IgD-negative memory B cell (primary cell): ENCODE measurements around the gene SGSM1. TPM values are rescaled to one million over a fixed set of nuclear protein-coding genes. Genes with fewer than 3 reads are reported as not detected.
A peak's percentile ranks its signal among the peaks of the same experiment; 100 is the strongest.

Source experiments
- H3K27ac Mint-ChIP-seq, 3 donors: one replicate each; pipeline ENCODE4 v1.8.0; 2020 to 2022; ENCODE audit warnings: mild to moderate bottlenecking in 3 of 3, mixed read lengths in 3 of 3, moderate library complexity in 1 of 3
- H3K27me3 Mint-ChIP-seq: one replicate; pipeline ENCODE4 v1.8.0; 2021; ENCODE audit warnings: mixed read lengths
- H3K36me3 Mint-ChIP-seq: one replicate; pipeline ENCODE4 v1.8.0; 2020; ENCODE audit warnings: mild to moderate bottlenecking, mixed read lengths
- H3K4me1 Mint-ChIP-seq, 3 donors: one replicate each; pipeline ENCODE4 v1.8.0; 2020 to 2022; ENCODE audit warnings: mixed read lengths in 3 of 3, mild to moderate bottlenecking in 1 of 3
- H3K4me3 Mint-ChIP-seq, 4 donors: one replicate each; pipeline ENCODE4 v1.8.0; 2020 to 2022; ENCODE audit warnings: mild to moderate bottlenecking in 4 of 4, mixed read lengths in 4 of 4, moderate library complexity in 3 of 4
- H3K9me3 Mint-ChIP-seq, 3 donors: one replicate each; pipeline ENCODE4 v1.8.0; 2020 to 2021; ENCODE audit warnings: mixed read lengths in 3 of 3, mild to moderate bottlenecking in 1 of 3
- polyA plus RNA-seq: library from polyadenylated mRNA; unstranded; fragments of 300-500 nt; fragmentation: Illumina TruSeq; gene quantifications from one replicate; pipeline ENCODE4 v1.2.3, GENCODE V29; 2021

The SGSM1 gene
- polyA plus RNA-seq, 1 donor from 2014 or later: 0.44 TPM

- peak overlapping the region in 2 of 4 donors; percentile 13 to 85 for H3K4me3 Mint-ChIP-seq
- H3K36me3 Mint-ChIP-seq: peaks cover 2% of the 10 kb centered on the region
- H3K9me3 Mint-ChIP-seq: peaks cover 0 to 5% (median 2%) of the 10 kb centered on the region in 3 donors
- peaks cover 3 to 7% (median 4%) of the 10 kb centered on the region in 3 donors for H3K4me1 Mint-ChIP-seq
- H3K27me3 Mint-ChIP-seq: peaks cover 46% of the 10 kb centered on the region
- H3K27ac Mint-ChIP-seq: peak overlapping the region in 1 of 3 donors; percentile 71
Measured at GRCh38 chr22:24952837-24953383, 146.9 kb downstream of the SGSM1 start.

GRCh38 chr22:24953384-24954113, 147.5 kb downstream of the SGSM1 start:
- peaks cover 0 to 5% (median 2%) of the 10 kb centered on the region in 3 donors for H3K9me3 Mint-ChIP-seq
- H3K27me3 Mint-ChIP-seq: peaks cover 44% of the 10 kb centered on the region
- peak overlapping the region in 1 of 3 donors; percentile 71 for H3K27ac Mint-ChIP-seq
- H3K4me1 Mint-ChIP-seq: peaks cover 3 to 7% (median 4%) of the 10 kb centered on the region in 3 donors
- H3K4me3 Mint-ChIP-seq: peak overlapping the region; percentile 12 to 85 (median 46)
- H3K36me3 Mint-ChIP-seq: peaks cover 2% of the 10 kb centered on the region

GRCh38 chr22:24954114-24954463, 148.1 kb downstream of the SGSM1 start:
- Mint-ChIP-seq H3K9me3 (peaks cover 0 to 5% (median 2%) of the 10 kb centered on the region in 3 donors), H3K4me1 (peaks cover 3 to 7% (median 4%) of the 10 kb centered on the region in 3 donors), H3K27ac (no peak overlapping the region), H3K36me3 (peaks cover 2% of the 10 kb centered on the region), H3K27me3 (peaks cover 44% of the 10 kb centered on the region), H3K4me3 (peak overlapping the region; percentile 12 to 72 (median 39))

- Mint-ChIP-seq H3K9me3 (peaks cover 0 to 6% (median 2%) of the 10 kb centered on the region in 3 donors), H3K27me3 (peaks cover 42% of the 10 kb centered on the region), H3K4me1 (peaks cover 3 to 7% (median 4%) of the 10 kb centered on the region in 3 donors), H3K27ac (no peak overlapping the region), H3K4me3 (no peak overlapping the region), H3K36me3 (peaks cover 2% of the 10 kb centered on the region)
Measured at GRCh38 chr22:24954856-24955255, 148.8 kb downstream of the SGSM1 start.

DNA sequence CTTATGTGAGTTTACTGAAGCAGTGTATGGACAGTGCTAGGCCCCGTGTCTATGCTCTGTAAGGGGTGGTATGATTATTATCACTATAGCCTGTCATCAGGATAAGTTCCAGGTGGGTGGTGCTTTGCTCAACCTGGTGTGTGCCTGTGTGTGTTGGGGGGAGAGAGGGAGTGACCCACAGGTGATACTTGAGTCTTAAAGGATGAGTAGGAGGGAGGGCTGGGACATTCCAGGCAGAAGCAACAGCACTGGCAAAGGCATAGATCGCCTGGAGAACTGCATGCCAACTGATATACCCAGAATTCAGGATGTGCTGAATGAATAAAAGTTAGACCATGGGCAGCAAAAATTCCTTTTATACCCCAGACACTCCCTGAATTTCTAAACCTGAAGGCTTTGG, 151.0 kb downstream of the SGSM1 start:
- Mint-ChIP-seq H3K9me3 (peaks cover 0 to 6% (median 0%) of the 10 kb centered on the region in 3 donors), H3K27ac (no peak overlapping the region), H3K36me3 (peaks cover under 1% of the 10 kb centered on the region), H3K4me3 (no peak overlapping the region), H3K4me1 (peaks cover 0 to 2% (median 0%) of the 10 kb centered on the region in 3 donors), H3K27me3 (peaks cover 28% of the 10 kb centered on the region)

GRCh38 chr22:24961217-24961844, 155.3 kb downstream of the SGSM1 start:
- Mint-ChIP-seq H3K9me3 (peaks cover 0 to 2% (median 0%) of the 10 kb centered on the region in 3 donors), H3K27ac (no peak overlapping the region), H3K27me3 (peaks cover 6% of the 10 kb centered on the region), H3K4me3 (peak overlapping the region in 1 of 4 donors; percentile 49), H3K4me1 (no peaks in the 10 kb centered on the region), H3K36me3 (no peaks in the 10 kb centered on the region)

DNA sequence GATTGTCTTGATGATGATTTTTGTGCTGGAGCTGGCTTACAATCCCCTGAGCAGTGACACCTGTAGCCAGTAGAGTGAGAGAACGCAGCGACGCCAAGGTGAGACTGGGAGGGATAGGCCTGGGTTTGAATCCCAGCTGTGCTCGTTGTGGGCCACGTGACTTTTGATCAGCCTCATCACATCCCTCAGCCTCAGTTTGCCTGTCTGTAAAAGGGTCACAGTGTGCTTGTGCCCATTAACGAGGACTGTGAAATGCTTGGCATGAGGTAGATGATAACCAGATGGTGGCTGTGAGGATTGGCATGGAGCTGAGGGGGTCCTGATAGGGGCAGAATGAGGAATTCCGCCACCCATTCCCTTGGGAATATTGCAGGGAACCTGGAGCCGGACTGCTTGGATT, 156.1 kb downstream of the SGSM1 start:
- no peaks in the 10 kb centered on the region for H3K4me1 Mint-ChIP-seq
- H3K27me3 Mint-ChIP-seq: peaks cover 6% of the 10 kb centered on the region
- H3K4me3 Mint-ChIP-seq: no peak overlapping the region
- no peaks in the 10 kb centered on the region for H3K36me3 Mint-ChIP-seq
- H3K27ac Mint-ChIP-seq: no peak overlapping the region
- H3K9me3 Mint-ChIP-seq: peaks cover 0 to 2% (median 0%) of the 10 kb centered on the region in 3 donors

GRCh38 chr22:24962835-24963234, 156.8 kb downstream of the SGSM1 start:
- Mint-ChIP-seq H3K27me3 (peaks cover 6% of the 10 kb centered on the region), H3K27ac (no peak overlapping the region), H3K4me3 (no peak overlapping the region), H3K9me3 (peaks cover 0 to 2% (median 0%) of the 10 kb centered on the region in 3 donors), H3K4me1 (no peaks in the 10 kb centered on the region), H3K36me3 (no peaks in the 10 kb centered on the region)

GRCh38 chr22:24964441-24964840, 158.4 kb downstream of the SGSM1 start:
- H3K27me3 Mint-ChIP-seq: peaks cover 6% of the 10 kb centered on the region
- H3K36me3 Mint-ChIP-seq: no peaks in the 10 kb centered on the region
- peaks cover 0 to 2% (median 0%) of the 10 kb centered on the region in 3 donors for H3K9me3 Mint-ChIP-seq
- no peak overlapping the region for H3K4me3 Mint-ChIP-seq
- H3K27ac Mint-ChIP-seq: no peak overlapping the region
- no peaks in the 10 kb centered on the region for H3K4me1 Mint-ChIP-seq

- Mint-ChIP-seq H3K9me3 (no peaks in the 10 kb centered on the region), H3K4me1 (no peaks in the 10 kb centered on the region), H3K27ac (no peak overlapping the region), H3K4me3 (no peak overlapping the region), H3K27me3 (peaks cover 6% of the 10 kb centered on the region), H3K36me3 (no peaks in the 10 kb centered on the region)
Measured at GRCh38 chr22:24965822-24966626, 160.0 kb downstream of the SGSM1 start.

GRCh38 chr22:24968066-24968561, 162.1 kb downstream of the SGSM1 start:
- peaks cover 2% of the 10 kb centered on the region for H3K27me3 Mint-ChIP-seq
- no peaks in the 10 kb centered on the region for H3K9me3 Mint-ChIP-seq
- no peak overlapping the region for H3K27ac Mint-ChIP-seq
- no peaks in the 10 kb centered on the region for H3K36me3 Mint-ChIP-seq
- no peaks in the 10 kb centered on the region for H3K4me1 Mint-ChIP-seq
- H3K4me3 Mint-ChIP-seq: no peak overlapping the region

DNA sequence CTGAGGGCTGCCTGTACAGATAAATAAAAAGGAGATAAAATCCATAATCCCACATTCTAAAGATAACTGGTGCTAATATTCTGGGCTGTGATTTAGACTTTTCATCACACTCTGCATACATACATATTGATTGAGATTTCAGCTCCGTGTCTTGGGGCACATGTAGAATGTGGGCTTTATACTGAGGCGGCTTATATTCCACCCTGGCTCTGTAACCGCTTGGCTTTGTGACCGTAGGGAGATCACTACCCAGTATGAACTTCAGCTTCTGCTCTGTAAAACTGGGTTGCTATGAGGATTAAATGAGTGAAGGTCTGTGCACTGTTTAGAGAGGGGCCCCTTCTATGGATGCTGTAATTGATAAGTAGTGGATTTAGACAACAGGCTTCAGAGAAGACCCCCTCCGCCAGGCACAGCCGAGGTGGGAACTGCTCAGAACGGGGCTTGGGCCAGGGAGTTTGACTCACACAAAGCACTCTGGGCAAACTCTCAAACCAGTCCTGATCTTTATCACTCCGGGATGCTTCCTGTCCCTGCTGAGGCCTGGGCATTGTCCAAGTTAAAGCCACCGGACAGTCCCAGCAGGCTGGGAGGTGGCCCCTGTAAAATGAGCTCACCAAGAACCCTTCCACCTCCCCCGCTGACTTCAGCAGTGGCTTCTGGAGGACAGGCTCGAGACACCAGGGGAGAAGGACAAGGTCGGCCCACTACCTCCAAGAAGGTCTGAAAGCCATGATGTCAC, 163.7 kb downstream of the SGSM1 start:
- Mint-ChIP-seq H3K27me3 (peaks cover 2% of the 10 kb centered on the region), H3K27ac (no peak overlapping the region), H3K4me3 (no peak overlapping the region), H3K9me3 (no peaks in the 10 kb centered on the region), H3K4me1 (no peaks in the 10 kb centered on the region), H3K36me3 (no peaks in the 10 kb centered on the region)

DNA sequence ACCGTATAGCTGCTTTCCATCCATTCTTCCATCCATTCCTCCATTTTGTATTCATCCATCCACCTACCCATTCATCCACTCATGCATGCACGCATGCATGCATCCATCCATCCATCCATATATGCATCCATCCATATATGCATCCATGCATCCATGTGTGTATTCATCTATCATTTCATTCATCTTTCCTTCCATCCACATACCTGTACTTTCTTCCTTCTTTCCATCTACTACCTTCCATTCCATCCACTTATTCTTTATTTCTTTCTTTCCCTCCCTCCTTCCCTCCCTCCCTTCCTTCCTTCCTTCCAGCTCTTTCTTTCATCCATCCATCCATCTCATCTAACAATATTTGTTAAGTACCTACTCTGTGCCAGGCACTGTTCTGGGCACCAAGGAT, 166.4 kb downstream of the SGSM1 start:
- Mint-ChIP-seq H3K36me3 (no peaks in the 10 kb centered on the region), H3K27me3 (peaks cover 2% of the 10 kb centered on the region), H3K27ac (no peak overlapping the region), H3K9me3 (no peaks in the 10 kb centered on the region), H3K4me1 (no peaks in the 10 kb centered on the region), H3K4me3 (no peak overlapping the region)

- no peak overlapping the region for H3K27ac Mint-ChIP-seq
- H3K36me3 Mint-ChIP-seq: peaks cover 2% of the 10 kb centered on the region
- no peak overlapping the region for H3K4me3 Mint-ChIP-seq
- no peaks in the 10 kb centered on the region for H3K9me3 Mint-ChIP-seq
- no peaks in the 10 kb centered on the region for H3K4me1 Mint-ChIP-seq
- peaks cover 3% of the 10 kb centered on the region for H3K27me3 Mint-ChIP-seq
Measured at GRCh38 chr22:24973872-24974271, 167.9 kb downstream of the SGSM1 start.
